Cerebellar nuclear complex (tissue), 1 donor: ENCODE data around the gene HNRNPC.
A peak's percentile ranks its signal among the peaks of the same experiment; 100 is the strongest.
"Not testable (repeated sequence)": the region's sequence is repeated elsewhere in the genome, so short reads cannot be mapped to it uniquely, and the experiment has no call there.

Experiments
- DNase-seq, 2 experiments: peaks; one replicate each; lab custom pipeline; 2025; lab: John Stamatoyannopoulos, UW

Gene HNRNPC

GRCh38 chr14:21269252-21270046 lies at the start of gene HNRNPC:
TSS of gene HNRNPC (minus strand) at chr14:21269442. CDS start at chr14:21234193, 35,249 bp downstream.
- peak; percentile 87 to 98 for DNase-seq

- DNase-seq: no peak
Observed at GRCh38 chr14:21317398-21317797, 48.2 kb upstream of the HNRNPC start.

- no peak for DNase-seq
Observed at GRCh38 chr14:21313512-21313911, 44.3 kb upstream of the HNRNPC start.

DNA sequence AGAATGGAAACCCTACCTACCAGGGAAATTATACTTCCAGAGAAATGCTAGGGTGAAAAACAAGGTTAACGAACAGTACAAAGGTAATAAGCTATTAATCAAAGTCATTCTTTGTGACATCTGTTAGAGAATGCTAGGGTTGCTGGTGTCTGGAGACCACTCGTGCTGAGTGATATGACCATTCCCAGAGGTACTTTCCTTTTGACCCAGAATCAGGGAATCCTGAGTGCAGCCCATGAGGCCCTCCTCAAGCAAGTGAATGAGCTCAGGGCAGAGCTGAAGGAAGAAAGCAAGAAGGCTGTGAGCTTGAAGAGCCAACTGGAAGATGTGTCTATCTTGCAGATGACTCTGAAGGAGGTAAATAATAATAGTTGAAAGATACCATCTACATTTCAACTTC lies 42.4 kb upstream of the HNRNPC start:
- DNase-seq: no peak

- DNase-seq: no peak
Observed at GRCh38 chr14:21309956-21310355, 40.7 kb upstream of the HNRNPC start.

- no peak for DNase-seq
Observed at GRCh38 chr14:21309238-21309636, 40.0 kb upstream of the HNRNPC start.

DNA sequence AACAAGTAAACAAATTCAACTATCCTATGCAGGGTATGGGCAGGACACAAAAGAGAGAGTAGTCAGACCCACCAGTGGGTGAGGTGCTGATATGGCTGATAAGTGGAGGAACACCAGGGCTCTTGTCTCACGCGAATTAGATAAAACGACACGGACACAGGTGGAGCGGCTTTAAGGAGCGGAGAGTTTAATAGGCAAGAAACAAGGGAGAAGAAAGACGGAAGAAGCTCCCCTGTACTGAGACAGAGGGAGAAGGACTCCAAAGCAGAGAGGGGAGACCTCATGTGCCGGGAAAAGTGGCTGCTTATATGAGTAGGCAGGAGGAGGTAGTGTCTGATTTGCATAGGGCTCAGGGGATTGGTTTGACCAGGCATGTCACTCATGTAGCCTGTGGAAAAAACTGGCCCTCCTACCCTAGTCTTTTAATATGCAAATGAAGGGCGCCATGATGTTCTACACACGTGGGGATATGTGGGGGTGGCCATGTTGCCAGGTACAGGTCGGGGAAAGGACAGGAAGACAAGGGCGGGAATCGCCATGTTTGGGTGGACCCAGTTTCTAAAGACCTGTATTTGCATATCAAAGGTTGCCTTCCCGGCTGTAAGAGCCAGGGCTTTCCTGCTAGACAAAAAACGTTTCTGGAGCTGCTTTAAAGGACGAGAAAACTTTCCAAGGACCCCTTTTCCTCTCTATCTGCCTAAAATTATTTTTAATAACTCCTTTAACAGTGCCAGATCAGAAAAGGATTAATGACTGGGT lies 39.4 kb upstream of the HNRNPC start:
- DNase-seq: peak; percentile 28 to 48

DNA sequence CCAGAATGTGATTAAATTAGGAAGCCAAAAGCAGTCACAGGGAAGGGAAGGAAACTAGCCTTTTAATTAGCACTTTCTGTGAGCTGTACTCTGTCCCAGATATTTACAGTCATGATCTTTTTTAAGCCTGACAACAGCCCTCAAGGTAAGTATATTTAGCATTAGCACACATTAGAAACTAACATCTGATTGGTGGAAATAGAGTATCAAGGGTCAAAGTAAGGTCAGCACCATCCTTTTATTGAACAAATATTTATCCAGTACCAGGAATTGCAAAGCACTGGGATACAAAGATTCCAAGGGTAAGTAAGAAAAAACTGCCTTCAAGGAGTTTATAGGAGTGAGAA lies 38.9 kb upstream of the HNRNPC start:
- no peak for DNase-seq

DNA sequence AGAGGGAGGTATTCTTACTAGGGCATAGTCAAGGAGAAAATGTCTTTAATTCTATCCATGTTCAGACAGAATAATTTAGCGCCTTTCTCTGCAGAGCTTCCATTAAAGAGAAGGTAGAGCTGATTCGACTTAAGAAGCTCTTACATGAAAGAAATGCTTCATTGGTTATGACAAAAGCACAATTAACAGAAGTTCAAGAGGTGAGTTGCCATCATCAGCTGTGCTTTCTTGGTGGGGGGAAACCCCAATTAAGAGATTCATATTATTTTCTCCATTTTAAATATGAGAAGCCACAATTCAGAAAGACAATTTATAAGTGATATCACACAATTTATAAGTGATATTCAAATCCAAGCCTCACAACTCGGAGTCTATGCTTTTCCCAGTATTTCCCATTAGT lies 38.4 kb upstream of the HNRNPC start:
- no peak for DNase-seq

DNA sequence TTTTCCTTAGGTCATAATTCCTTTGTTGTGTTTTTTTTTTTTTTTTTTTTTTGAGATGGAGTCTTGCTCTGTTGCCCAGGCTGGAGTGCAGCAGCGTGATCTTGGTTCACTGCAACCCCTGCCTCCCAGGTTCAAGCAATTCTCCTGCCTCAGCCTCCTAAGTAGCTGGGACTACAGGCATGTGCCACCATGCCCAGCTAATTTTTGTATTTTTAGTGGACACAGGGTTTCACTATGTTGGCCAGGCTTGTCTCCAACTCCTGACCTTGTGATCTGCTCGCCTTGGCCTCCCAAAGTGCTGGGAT lies 33.5 kb upstream of the HNRNPC start:
- not testable (repeated sequence) for DNase-seq

- no peak for DNase-seq
Observed at GRCh38 chr14:21302013-21302835, 33.0 kb upstream of the HNRNPC start.

GRCh38 chr14:21300892-21301291 lies 31.6 kb upstream of the HNRNPC start:
- DNase-seq: no peak

DNA sequence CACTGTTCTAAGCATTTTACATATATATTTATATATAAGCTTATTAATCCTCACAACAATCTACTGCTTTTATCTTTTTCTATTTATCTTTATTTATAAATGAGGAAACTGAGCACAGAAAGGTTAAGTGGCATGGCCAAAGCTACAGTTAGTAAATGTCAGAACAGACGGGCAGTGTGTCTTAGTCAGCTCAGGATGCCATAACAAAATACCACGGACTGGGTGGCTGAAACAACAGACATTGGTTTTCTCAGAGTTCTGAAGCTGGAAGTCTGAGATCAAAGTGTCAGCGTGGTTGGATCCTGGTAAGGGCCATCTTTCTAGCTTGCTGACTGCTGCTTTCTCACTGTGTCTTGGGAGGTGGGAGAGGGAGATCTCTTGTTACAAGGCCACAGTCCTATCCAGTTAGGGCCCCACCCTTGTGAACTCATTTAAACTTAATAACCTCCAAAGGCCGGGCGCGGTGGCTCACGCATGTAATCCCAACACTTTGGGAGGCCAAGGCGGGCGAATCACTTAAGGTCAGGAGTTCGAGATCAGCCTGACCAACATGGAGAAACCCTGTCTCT lies 30.4 kb upstream of the HNRNPC start:
- no peak for DNase-seq

- no peak for DNase-seq
Observed at GRCh38 chr14:21298358-21298757, 29.1 kb upstream of the HNRNPC start.

- DNase-seq: not testable (repeated sequence)
Observed at GRCh38 chr14:21294026-21294425, 24.8 kb upstream of the HNRNPC start.

DNA sequence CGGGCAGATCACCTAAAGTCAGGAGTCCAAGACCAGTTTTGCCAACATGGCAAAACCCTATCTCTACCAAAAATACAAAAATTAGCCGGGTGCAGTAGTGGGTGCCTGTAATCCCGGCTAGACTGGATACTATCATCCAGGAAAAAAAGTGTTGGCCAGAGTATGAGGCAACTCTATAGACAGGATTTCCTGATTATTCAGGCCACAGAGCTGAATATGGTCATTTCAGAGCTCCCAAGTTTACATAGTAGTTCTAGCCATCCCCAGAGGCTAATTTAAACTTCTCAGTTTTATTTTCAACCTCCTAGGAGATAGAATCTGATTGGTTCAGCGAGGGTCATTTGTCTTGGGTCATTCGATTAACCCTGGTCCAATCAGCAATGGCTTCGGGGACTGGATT lies 17.9 kb upstream of the HNRNPC start:
- DNase-seq: no peak

DNA sequence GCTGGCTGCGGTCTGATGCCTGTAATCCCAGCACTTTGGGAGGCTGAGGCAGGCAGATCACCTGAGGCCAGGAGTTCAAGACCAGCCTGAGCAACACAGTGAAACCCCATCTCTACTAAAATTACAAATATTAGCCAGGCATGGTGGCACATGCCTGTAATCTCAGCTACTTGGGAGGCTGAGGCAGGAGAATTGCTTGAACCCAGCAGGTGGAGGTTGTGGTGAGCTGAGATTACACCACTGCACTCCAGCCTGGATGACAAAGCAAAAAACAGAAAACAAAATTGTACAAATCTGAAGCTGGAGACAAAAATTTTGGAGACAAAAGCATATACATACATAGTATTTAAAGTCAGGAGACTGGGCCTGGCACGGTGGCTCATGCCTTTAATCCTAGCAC lies 17.3 kb upstream of the HNRNPC start:
- DNase-seq: not testable (repeated sequence)

GRCh38 chr14:21281917-21282316 lies 12.7 kb upstream of the HNRNPC start:
- not testable (repeated sequence) for DNase-seq

- no peak for DNase-seq
Observed at GRCh38 chr14:21279783-21280182, 10.5 kb upstream of the HNRNPC start, which contains the start of gene RPGRIP1. TSS of gene RPGRIP1 (plus strand) at chr14:21280083. CDS start at chr14:21287977, 7,894 bp downstream.

DNA sequence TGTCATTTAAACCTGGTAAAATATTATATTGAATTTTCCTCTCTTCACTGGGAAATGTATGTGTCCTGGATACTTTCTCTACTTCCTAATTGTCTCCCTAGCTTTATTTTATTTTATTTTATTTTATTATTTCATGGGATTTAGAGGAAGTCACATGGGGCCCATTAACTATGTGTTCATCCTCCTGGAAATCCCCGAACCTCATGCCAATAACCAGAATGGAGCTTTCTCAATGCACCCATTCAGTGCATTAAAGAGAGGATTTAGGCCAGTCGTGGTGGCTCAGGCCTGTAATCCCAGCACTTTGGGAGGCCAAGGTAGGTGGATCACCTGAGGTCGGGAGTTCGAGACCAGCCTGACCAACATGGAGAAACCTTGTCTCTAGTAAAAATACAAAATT lies 9.4 kb upstream of the HNRNPC start:
- no peak for DNase-seq

DNA sequence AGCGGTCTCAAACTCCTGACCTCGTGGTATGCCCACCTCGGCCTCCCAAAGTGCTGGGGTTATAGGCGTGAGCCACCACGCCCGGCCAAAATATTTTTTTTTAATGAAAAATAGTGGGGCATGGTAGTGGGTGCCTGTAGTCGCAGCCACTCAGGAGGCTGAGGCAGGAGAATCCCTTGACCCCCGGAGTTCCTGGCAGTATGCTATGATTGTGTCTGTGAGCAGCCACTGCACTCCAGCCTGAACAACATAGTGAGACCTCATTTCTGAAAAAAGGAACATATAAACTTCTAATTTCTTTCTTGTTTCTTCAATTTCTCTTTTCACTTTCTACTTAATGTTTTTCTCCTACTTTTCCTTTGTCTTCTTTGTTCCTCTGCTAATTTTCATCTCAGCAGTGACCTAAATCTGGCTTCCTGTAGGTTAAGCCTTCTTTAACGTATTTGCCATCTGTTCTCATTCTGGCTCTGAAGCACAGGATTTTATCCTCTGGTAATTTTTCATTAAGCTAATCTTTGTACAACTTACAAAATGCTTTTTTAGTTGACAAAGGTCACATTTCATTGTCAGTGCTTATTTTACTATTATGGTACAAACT lies 6.1 kb upstream of the HNRNPC start:
- DNase-seq: peak in 1 of 2 experiments; percentile 13

DNA sequence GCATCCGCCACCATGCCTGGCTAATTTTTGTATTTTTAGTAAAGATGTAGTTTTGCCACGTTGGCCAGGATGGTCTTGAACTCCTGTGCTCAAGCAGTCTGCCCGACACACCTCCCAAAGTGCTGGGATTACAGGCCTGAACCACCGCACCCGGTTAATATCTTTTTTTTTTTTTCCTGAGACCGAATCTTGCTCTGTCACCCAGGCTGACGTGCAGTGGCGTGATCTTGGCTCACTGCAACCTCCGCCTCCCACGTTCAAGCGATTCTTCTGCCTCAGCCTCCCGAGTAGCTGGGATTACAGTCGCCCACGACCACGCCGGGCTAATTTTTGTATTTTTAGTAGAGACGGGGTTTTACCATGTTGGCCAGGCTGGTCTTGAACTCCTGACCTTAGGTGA lies 3.4 kb upstream of the HNRNPC start:
- not testable (repeated sequence) for DNase-seq
